HUDEP-2 (cell line): Measurements from ENCODE around the gene CORO7.

Experiments used
- DNase-seq, 76 experiments: peaks; one replicate each; lab custom pipeline; 2025; ENCODE audit not compliant: unreplicated experiment in 76 of 76; lab: John Stamatoyannopoulos, UW

Gene CORO7

DNA sequence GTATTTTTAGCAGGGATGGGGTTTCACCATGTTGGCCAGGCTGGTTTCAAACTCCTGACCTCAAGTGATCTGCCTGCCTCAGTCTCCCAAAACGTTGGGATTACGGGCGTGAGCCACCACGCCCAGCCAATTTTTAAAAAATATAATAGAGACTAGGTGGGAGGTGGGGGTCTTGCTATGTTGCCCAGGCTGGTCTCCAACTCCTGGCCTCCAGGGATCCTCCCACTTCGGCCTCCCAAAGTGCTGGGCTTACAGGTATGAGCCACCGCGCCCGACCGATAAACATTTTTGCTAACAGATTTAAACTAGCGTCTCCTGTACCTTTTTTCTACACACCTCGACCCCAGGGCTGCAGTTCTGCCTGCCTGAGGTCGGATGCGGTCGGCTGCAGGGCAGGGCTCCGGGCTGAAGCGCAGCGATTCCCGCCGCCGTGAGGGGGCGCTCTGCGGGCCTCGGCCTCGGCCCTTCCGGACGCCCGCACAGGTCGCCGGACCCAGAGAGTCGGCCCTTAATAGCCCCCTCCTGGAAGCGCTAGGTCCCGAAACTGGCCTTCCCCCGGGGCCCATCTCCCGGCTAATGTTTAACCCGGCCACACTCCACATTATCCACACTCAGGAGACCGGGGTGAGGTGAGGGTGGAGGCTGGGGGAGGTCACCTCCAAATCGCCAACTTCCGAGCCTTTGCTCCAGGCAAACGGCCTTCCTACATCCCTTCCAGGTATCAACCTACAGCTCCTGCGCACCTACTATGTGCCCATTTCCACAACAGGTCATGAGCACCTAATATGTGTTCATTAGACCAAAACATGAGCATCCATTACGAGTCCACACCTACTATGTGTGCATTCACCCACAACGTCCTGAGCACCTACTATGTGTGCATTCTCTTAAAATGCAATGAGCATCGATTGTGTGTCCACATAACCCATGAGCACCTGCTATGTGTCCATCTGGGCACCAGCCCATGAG is 102.5 kb downstream of the CORO7 start:
- peak in 22 of 76 experiments; percentile 4 to 54 (median 30) for DNase-seq

DNA sequence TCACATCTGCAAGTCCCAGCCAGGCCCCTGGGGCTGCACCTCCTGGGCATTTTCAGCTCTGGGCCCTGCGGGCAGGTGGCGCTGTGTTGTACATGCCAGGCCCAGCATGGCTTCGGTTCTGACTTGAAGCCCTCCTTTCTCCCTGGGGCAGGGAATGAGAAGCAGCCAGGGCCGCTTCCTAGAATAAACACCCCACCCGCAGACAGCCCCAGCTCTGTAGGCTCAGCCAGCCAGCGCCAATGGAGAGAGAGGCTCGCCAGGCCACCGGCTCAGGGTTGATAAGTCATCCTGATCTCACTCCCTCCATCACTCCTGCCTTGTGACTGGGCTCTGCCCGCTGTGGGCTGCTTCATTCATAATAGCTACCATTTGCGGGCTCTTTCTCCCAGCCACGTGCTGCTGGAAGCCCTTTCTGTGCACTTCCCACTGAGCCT is 106.5 kb downstream of the CORO7 start:
- DNase-seq, result peak in 59 of 76 experiments; percentile 16 to 76 (median 49)

DNA sequence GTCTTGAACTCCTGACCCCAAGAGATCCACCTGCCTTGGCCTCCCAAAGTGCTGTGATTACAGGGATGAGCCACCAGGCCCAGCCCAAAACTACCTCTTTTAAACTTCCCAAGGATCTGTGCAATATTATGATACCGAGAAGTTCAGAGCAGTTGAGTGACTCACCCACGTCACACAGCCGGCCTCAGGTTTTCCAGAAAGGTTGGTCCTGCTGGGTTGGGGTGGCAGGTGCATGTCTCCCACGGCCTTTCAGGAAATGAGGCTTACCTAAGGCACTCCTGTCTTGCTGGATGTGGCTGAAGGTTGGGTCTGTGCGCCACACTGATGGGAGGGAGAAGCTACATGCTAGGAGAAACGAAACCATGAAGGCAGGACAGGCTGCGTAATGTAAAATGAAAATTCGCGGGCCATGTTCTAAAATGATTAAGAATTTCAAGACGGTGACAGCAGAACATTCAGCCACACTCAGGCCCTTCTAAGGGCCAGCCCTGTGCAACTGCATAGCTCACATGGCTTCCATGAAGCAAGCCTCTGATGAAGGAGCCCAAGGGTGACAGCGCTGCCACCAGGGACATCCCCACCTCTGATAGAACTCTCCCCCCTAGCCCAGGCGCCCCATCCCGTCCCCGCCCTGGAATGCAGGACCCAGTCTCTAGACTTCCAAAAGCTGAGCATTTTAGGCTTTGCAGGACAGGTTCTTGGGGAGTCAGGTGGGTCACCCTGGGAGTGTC is 107.1 kb downstream of the CORO7 start:
- DNase-seq, result no peak

DNA sequence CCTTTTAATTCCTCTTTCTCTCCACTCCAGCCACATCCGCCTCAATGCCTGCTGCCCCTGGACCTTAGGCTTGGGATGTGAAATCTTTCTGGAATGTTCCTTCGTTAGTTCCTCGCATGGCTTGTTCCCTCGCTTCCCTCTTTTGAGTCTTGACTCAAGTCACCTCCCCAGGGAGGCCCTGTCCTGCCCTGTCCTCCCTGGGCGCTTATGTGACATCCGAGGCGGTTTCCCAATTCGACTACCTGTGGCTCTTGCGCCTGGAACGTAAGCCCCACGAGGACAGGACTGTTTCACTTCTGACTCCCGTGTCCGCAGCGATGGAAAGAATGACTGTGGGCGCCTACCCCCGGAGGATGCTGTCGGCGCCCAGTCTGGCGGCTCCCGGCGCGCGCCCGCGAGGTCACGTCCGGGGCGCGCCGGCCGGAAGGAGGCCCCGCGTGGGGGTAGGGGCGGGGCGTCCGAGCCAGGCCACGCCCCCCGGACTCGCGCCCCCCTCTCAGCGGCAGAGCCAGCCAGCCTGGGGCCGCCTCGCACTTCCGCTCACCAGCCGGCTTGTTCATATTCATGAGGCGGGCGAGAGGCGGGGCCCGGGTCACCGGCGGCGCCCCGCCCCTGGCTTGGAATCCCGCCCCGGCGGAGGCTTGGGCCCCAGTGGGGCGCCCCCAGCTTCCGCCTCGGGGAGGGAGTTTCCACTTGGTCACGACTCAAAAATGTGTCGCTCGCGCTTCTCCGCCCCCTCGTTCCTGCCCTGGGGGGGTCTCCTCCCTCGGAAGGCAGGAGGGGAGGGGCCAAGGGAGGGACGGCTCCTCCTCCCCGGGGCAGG is 109.0 kb downstream of the CORO7 start:
- peak in 75 of 76 experiments; percentile 44 to 97 (median 93) for DNase-seq

DNA sequence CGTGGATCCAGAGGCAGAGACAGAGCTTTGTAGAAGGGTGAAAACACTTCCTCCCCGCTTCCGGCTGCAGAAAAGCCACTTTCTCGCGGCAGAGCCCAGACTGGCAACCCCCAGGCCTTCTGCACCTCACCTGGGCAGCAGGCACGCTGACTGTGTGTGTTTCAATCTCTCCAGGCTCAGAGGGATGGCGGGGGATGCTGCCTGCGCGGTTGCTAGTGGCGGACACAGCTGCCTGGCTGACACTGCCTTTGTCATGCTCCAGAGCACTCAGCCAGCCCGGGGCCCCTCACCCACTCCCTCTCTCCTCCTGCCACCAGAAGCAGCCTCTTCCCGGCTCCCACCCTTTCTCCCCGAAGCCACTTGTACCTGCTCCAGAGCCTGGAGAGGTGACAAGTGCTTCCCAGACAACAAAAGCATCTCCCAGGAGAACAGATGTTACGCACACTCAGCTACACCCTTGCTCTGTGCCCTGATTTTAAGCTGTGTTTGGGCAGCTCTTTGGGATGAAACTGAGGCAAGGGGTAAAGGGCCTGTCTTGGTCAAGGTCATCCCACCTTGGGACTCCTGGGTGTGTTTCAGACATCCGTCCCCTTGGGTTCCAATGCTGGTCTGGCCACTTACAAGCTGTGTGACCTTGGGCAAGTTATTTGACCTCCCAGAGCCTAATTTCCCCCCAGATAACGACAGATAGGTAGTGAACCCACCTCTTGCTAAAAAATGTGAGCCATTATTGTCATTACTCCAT is 109.8 kb downstream of the CORO7 start:
- no peak for DNase-seq
